ENCODE data around the gene HYDIN.
"Not testable (repeated sequence)": the region's sequence is repeated elsewhere in the genome, so short reads cannot be mapped to it uniquely, and the experiment has no call there.

The HYDIN gene

GRCh38 chr16:71021961-71022537, 208.5 kb downstream of the HYDIN start:
- H3K4me3 ChIP-seq (ENCODE audit: low read depth, low read length); DNase-seq (ENCODE audit: low read depth); in situ Hi-C loops (cut with HindIII; ENCODE audit: low sequenced_read_pairs): not testable (repeated sequence)

DNA sequence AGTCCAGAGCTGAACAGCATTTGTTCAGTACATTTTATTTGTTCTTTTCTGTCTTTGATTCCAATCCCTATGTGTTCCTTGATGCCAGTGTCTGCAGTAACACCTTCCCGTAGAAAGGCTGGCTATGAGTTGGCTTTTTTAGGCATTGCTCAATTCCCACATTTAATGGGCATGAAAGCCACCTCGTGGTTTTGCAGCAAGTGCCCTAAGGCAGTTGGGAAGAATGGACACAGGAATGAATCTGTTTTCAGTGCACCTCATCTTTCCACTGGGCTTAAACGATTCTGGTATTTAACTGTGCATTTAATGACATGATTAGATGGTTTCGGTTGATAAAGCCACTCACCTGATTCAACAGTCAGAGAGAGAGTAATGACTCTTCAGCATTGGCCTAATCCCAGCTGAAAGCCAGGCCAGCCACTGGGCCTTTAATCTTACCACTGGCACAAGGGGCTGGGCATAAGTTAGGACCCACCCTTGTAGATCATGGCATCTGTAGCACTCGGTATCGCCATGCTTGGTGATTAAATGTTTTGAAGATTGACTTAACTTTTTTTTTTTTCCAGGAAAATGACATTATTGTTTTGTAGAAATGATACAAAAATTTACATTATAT, 211.3 kb downstream of the HYDIN start:
- in situ Hi-C loops (cut with HindIII; ENCODE audit: low sequenced_read_pairs); DNase-seq (ENCODE audit: low read depth); H3K4me3 ChIP-seq (ENCODE audit: low read depth, low read length): not testable (repeated sequence)

GRCh38 chr16:71015419-71015818, 215.1 kb downstream of the HYDIN start:
- DNase-seq (ENCODE audit: low read depth); in situ Hi-C loops (cut with HindIII; ENCODE audit: low sequenced_read_pairs); H3K4me3 ChIP-seq (ENCODE audit: low read depth, low read length): not testable (repeated sequence)

DNA sequence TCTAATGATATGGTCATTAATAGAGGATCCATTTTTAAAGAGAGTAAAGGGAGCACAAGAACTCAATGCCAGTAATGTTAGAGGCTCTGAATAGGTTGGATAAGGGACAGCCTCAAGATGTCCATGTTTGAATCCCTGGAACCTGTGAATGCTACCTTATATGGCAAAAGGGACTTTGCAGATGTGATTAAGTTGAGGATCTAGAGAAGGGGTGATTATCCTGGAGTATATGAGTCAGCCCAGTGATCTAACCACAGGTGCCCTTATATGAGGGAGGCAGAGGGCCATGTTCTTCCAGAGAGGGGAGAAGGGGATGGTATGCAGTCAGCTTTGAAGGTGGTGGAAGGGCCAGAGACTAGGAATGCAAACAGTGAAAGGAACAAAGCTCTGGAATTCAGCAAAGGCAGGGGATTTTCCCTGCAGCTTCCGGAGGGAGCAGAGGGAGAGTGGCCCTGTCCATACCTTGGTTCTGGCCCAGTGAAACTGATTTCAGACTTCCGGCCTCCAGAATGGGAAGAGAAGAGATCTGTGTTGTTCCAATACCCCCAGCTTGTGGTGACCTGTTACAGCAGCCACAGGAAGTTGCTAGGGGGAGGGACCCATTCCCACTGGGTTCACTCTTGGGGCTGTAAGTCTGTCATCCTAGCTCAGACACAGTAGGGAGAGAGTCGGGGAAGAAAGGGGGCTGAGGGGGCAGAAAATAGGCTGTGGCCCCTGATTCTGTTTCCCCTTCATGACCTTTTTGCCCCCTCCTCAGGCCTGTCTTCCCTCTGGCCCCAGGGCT, 220.9 kb downstream of the HYDIN start:
- H3K4me3 ChIP-seq (ENCODE audit: low read depth, low read length); in situ Hi-C loops (cut with HindIII; ENCODE audit: low sequenced_read_pairs); DNase-seq (ENCODE audit: low read depth): not testable (repeated sequence)

DNA sequence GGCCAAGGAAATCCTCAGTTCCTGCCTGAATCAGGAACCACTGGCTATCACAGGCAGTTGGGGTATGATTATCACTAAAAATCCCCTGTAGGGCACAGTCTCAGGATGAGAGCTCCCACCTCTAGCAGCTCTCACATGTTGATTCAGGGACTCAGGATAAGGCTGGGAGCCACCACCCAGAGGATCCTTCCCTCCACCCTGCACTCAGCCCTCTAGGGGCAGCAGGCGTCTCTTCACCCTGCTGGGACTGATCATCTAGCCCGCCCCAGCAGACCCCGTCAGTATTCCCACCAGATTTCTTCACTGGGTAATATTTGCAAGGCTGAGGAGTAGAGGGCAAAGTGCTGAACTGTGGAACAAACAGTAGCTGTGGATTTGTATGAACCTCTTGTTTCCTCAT, 224.0 kb downstream of the HYDIN start:
- H3K4me3 ChIP-seq (ENCODE audit: low read depth, low read length); in situ Hi-C loops (cut with HindIII; ENCODE audit: low sequenced_read_pairs); DNase-seq (ENCODE audit: low read depth): not testable (repeated sequence)

- H3K4me3 ChIP-seq (ENCODE audit: low read depth, low read length); DNase-seq (ENCODE audit: low read depth); in situ Hi-C loops (cut with HindIII; ENCODE audit: low sequenced_read_pairs): not testable (repeated sequence)
Observed at GRCh38 chr16:70999735-71000134, 230.8 kb downstream of the HYDIN start.

GRCh38 chr16:70995799-70996198, 234.7 kb downstream of the HYDIN start:
- DNase-seq (ENCODE audit: low read depth); in situ Hi-C loops (cut with HindIII; ENCODE audit: low sequenced_read_pairs); H3K4me3 ChIP-seq (ENCODE audit: low read depth, low read length): not testable (repeated sequence)

GRCh38 chr16:70992511-70992910, 238.0 kb downstream of the HYDIN start:
- H3K4me3 ChIP-seq (ENCODE audit: low read depth, low read length); in situ Hi-C loops (cut with HindIII; ENCODE audit: low sequenced_read_pairs); DNase-seq (ENCODE audit: low read depth): not testable (repeated sequence)

DNA sequence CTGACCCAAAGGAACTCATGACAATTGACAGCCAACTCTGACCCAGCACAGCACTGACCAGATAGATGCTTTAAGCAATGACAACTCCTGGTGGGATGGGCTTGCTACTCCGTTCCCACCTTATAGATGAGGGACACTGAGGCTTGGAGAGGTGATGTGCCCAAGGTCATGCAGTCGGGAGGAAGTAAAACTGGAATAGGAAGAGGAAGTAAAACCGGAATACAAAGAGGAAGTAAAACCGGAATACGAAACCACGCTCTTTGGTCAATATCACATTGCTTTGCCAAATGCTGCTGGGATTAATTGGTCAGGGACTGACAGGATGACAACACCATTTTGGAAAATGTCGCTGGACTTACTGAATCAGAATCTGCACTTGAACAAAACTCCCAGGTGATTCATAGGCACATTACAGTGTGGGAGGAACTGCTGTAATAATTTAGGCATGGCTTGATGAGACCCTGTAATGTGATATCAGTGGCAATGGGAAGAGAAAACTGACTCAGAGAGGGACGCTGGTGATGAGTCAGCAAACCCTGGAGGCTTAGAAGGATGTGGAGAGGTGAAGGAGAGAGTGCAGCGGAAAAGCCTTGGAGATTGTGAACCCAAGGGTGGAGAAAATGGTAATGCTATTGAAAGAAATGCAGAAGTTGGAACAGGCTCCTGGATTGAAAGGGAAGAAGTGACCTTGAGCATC, 243.4 kb downstream of the HYDIN start:
- in situ Hi-C loops (cut with HindIII; ENCODE audit: low sequenced_read_pairs); H3K4me3 ChIP-seq (ENCODE audit: low read depth, low read length); DNase-seq (ENCODE audit: low read depth): not testable (repeated sequence)

- in situ Hi-C loops (cut with HindIII; ENCODE audit: low sequenced_read_pairs); DNase-seq (ENCODE audit: low read depth); H3K4me3 ChIP-seq (ENCODE audit: low read depth, low read length): not testable (repeated sequence)
Observed at GRCh38 chr16:70984675-70985074, 245.8 kb downstream of the HYDIN start.

DNA sequence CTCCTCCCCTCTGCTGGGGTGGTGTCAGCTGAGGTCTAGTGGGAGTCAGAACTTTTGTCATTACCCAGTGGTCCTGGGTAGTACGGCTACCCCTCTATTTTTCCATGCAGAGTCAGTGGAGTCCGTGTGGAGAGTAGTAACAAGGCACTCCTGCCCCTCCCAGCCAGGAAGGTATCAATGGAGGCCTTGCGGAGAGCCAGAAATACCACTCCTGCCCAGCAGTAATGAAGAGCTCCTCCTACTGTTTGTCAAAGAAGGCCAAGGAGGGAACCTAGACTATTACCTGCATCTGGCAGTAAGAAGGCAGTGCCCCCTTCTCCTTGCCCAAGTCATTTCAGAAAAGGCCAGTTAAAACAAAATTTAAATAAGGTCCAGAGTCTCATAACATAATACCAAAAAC, 262.2 kb downstream of the HYDIN start:
- in situ Hi-C loops (cut with HindIII; ENCODE audit: low sequenced_read_pairs); DNase-seq (ENCODE audit: low read depth); H3K4me3 ChIP-seq (ENCODE audit: low read depth, low read length): not testable (repeated sequence)

- H3K4me3 ChIP-seq (ENCODE audit: low read depth, low read length); in situ Hi-C loops (cut with HindIII; ENCODE audit: low sequenced_read_pairs); DNase-seq (ENCODE audit: low read depth): not testable (repeated sequence)
Observed at GRCh38 chr16:70960169-70960568, 270.4 kb downstream of the HYDIN start.

DNA sequence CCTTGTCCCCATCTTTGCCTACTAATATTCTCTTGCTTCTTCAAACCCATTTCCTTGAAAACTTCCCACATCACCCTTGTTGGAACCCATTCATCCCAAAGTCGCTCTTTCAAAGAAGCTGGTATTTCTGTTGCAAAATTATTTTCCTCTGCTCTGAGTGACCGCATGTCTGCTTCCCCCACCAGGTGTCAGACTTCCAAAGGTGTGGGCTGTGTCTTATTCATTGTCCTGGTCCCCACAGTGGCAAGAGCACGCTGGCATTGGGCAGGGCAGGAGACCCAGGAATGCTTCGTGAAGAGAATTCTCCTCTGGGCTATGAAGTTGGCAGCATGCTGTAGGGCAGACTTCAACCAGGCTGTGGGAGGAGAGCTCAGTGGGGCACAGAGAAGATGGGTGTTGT, 275.6 kb downstream of the HYDIN start:
- DNase-seq (ENCODE audit: low read depth); in situ Hi-C loops (cut with HindIII; ENCODE audit: low sequenced_read_pairs); H3K4me3 ChIP-seq (ENCODE audit: low read depth, low read length): not testable (repeated sequence)

DNA sequence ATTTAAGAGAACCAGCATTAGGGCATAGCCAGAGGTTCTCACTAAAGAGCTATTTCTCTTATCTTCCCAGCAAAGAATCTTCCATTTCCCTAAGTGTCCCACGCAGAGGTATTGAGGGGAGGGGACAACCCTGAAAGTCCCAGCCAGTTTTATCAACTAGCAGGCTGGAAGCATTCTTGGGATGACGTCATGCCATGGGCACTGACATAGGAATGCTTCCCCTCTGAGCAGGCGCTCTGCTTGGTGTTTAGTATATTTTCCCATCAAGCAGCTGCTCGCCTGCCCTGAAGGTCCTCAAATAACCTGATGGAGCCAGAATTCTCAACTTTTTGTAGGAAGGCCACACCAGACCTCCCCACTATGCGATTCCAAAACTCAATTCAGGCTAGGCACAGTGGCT, 276.7 kb downstream of the HYDIN start:
- in situ Hi-C loops (cut with HindIII; ENCODE audit: low sequenced_read_pairs); H3K4me3 ChIP-seq (ENCODE audit: low read depth, low read length); DNase-seq (ENCODE audit: low read depth): not testable (repeated sequence)

DNA sequence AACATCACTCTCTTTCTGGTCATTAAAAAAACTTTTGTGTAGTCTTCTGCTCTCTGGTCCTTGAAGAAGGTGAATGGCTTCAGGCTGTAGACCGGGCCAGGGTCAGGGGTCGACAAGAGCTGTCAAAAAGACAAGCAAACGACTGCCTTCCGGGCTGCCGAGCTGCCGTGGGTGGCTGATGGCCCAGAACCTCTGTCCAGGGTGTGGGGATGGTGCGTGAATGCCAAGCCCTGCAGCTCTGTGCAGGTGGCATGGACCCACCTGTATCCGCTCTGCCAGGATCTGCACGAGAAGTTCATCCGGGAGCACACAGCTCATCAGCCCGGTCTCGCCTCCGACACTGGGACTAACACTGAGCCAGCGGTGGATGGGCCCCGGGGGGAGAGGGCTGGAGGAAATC, 287.0 kb downstream of the HYDIN start:
- DNase-seq (ENCODE audit: low read depth); H3K4me3 ChIP-seq (ENCODE audit: low read depth, low read length); in situ Hi-C loops (cut with HindIII; ENCODE audit: low sequenced_read_pairs): not testable (repeated sequence)

GRCh38 chr16:70939690-70940359, 290.7 kb downstream of the HYDIN start:
- in situ Hi-C loops (cut with HindIII; ENCODE audit: low sequenced_read_pairs); H3K4me3 ChIP-seq (ENCODE audit: low read depth, low read length); DNase-seq (ENCODE audit: low read depth): not testable (repeated sequence)

Measured in astrocyte of the cerebellum (primary cell).